Gastrocnemius medialis (tissue), 4 donors: ENCODE results near the gene PEAK1.

ENCODE experiments used
- POLR2A ChIP-seq, 2 donors: fragments of 450-650 bp; IDR thresholded peaks; one replicate each; pipeline ENCODE4 v1.6.1; 2017; ENCODE audit warnings: antibody characterized with exemption in 2 of 2, mild to moderate bottlenecking in 2 of 2, moderate library complexity in 2 of 2
- TF ChIP-seq, protein P1 (sequence below), 5 experiments: fragments of 450-650 bp in 3 of 5; fragments of 200-600 bp in 2 of 5; sonication (generic) in 2 of 5; IDR thresholded peaks in 4 of 5; conservative IDR thresholded peaks in 1 of 5; 1 replicate in 4 of 5; 2 replicates in 1 of 5; pipeline ENCODE4 v1.5.1; 2016 to 2019; ENCODE audit warnings: antibody characterized with exemption in 5 of 5, mild to moderate bottlenecking in 3 of 5, moderate library complexity in 3 of 5

DNA sequence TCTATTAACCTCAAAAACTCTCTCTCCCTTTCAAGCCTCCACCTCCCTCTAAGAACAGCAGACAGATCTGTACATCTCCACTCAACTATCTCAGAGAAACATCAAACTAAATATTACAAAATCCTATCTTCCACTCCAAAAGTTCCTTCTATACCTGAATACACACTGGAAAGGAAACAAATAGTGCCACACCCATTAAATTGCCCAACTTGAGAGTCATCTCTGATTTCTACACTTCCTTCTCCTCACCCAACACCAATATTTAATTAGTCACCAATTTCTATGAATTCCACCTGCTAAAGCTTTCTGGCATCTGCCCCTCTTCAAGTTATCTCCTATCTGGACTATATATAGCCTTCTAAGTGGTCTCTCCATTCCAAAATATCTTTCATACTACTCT lies 65.8 kb downstream of the PEAK1 start:
- TF ChIP-seq, protein P1, sequence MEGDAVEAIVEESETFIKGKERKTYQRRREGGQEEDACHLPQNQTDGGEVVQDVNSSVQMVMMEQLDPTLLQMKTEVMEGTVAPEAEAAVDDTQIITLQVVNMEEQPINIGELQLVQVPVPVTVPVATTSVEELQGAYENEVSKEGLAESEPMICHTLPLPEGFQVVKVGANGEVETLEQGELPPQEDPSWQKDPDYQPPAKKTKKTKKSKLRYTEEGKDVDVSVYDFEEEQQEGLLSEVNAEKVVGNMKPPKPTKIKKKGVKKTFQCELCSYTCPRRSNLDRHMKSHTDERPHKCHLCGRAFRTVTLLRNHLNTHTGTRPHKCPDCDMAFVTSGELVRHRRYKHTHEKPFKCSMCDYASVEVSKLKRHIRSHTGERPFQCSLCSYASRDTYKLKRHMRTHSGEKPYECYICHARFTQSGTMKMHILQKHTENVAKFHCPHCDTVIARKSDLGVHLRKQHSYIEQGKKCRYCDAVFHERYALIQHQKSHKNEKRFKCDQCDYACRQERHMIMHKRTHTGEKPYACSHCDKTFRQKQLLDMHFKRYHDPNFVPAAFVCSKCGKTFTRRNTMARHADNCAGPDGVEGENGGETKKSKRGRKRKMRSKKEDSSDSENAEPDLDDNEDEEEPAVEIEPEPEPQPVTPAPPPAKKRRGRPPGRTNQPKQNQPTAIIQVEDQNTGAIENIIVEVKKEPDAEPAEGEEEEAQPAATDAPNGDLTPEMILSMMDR (IDR thresholded peaks at IDR 0.05 in 4 of 5, conservative IDR thresholded peaks at IDR 0.05 in 1 of 5), result no peak
- no peak for TF ChIP-seq POLR2A (IDR thresholded peaks at IDR 0.05)
